H9 (cell line): ENCODE data around the gene GALNT5. TPM values are rescaled to one million over a fixed set of nuclear protein-coding genes. Genes with fewer than 3 reads are reported as not detected.

ENCODE experiments used
- DNase-seq: peaks from one replicate; pipeline ENCODE4 v3.0.0-alpha.2; 2017
- H2AFZ ChIP-seq: one replicate; pipeline ENCODE4 v1.6.1; 2013; ENCODE audit warnings: mild to moderate bottlenecking, low read length, control low read depth, moderate library complexity
- H2AK5ac ChIP-seq: 2 replicates; pipeline ENCODE4 v1.6.1; 2013; ENCODE audit warnings: low read length, control low read depth, mixed read lengths; ENCODE audit not compliant: insufficient read length
- H2BK120ac ChIP-seq: one replicate; pipeline ENCODE4 v1.6.1; 2013; ENCODE audit warnings: low read depth, mild to moderate bottlenecking, low read length, control low read depth, inconsistent platforms; ENCODE audit not compliant: poor library complexity, severe bottlenecking
- H2BK12ac ChIP-seq: 2 replicates; pipeline ENCODE4 v1.6.1; 2013; ENCODE audit warnings: low read length, control low read depth, mixed read lengths, low read depth; ENCODE audit not compliant: insufficient read length
- H2BK15ac ChIP-seq: 2 replicates; pipeline ENCODE4 v1.6.1; 2013; ENCODE audit warnings: low read depth, low read length, control low read depth
- H2BK20ac ChIP-seq: one replicate; pipeline ENCODE4 v1.6.1; 2013; ENCODE audit warnings: low read depth, mild to moderate bottlenecking, low read length, control low read depth, inconsistent platforms; ENCODE audit not compliant: poor library complexity, severe bottlenecking
- H2BK5ac ChIP-seq: 2 replicates; pipeline ENCODE4 v1.6.1; 2013; ENCODE audit warnings: low read length, control low read depth, mixed read lengths; ENCODE audit not compliant: insufficient read length
- H3K14ac ChIP-seq: 2 replicates; pipeline ENCODE4 v1.6.1; 2013; ENCODE audit warnings: low read length, control low read depth; ENCODE audit not compliant: insufficient read depth
- H3K18ac ChIP-seq: 2 replicates; pipeline ENCODE4 v1.6.1; 2013; ENCODE audit warnings: low read depth, mild to moderate bottlenecking, mixed read lengths, low read length, control low read depth; ENCODE audit not compliant: insufficient read length
- H3K23ac ChIP-seq: 2 replicates; pipeline ENCODE4 v1.6.1; 2013; ENCODE audit warnings: low read length, control low read depth, mixed read lengths, low read depth; ENCODE audit not compliant: insufficient read length
- H3K23me2 ChIP-seq: 2 replicates; pipeline ENCODE4 v1.6.1; 2013; ENCODE audit warnings: low read depth, mild to moderate bottlenecking, mixed read lengths, low read length, control low read depth; ENCODE audit not compliant: insufficient read length, poor library complexity, severe bottlenecking
- H3K27ac ChIP-seq: 2 replicates; pipeline ENCODE4 v1.5.1; 2013; ENCODE audit warnings: low read length, control low read depth, mixed read lengths, low read depth; ENCODE audit not compliant: insufficient read length
- H3K27me3 ChIP-seq: 2 replicates; pipeline ENCODE4 v1.6.1; 2013; ENCODE audit warnings: low read length, control low read depth, inconsistent platforms; ENCODE audit not compliant: insufficient read depth
- H3K4ac ChIP-seq: 2 replicates; pipeline ENCODE4 v1.6.1; 2013; ENCODE audit warnings: low read depth, mild to moderate bottlenecking, control low read depth, inconsistent platforms, low read length, moderate library complexity
- H3K4me1 ChIP-seq: 2 replicates; pipeline ENCODE4 v1.6.1; 2013; ENCODE audit warnings: low read length, control low read depth, inconsistent platforms; ENCODE audit not compliant: insufficient read depth
- H3K4me2 ChIP-seq: 2 replicates; pipeline ENCODE4 v1.6.1; 2013; ENCODE audit warnings: low read length, control low read depth, mixed read lengths; ENCODE audit not compliant: insufficient read length, insufficient read depth
- H3K56ac ChIP-seq: 2 replicates; pipeline ENCODE4 v1.6.1; 2013; ENCODE audit warnings: low read depth, mild to moderate bottlenecking, mixed read lengths, low read length, control low read depth; ENCODE audit not compliant: insufficient read length
- H3K79me1 ChIP-seq: 2 replicates; pipeline ENCODE4 v1.6.1; 2013; ENCODE audit warnings: low read depth, mild to moderate bottlenecking, moderate library complexity, low read length, control low read depth, inconsistent platforms; ENCODE audit not compliant: insufficient read depth, poor library complexity, severe bottlenecking
- H3K79me2 ChIP-seq: 2 replicates; pipeline ENCODE4 v1.6.1; 2013; ENCODE audit warnings: low read length, control low read depth, inconsistent platforms; ENCODE audit not compliant: insufficient read depth
- H3K9ac ChIP-seq: 2 replicates; pipeline ENCODE4 v1.6.1; 2013; ENCODE audit warnings: low read length, control low read depth, mixed read lengths; ENCODE audit not compliant: insufficient read length; ENCODE audit errors: extremely low read depth
- H3K9me3 ChIP-seq: one replicate; pipeline ENCODE4 v1.6.1; 2013; ENCODE audit warnings: low read depth, low read length, inconsistent platforms; ENCODE audit not compliant: control insufficient read depth
- H3T11ph ChIP-seq: one replicate; pipeline ENCODE4 v1.6.1; 2013; ENCODE audit warnings: mild to moderate bottlenecking, low read length, control low read depth, inconsistent platforms
- H4K20me1 ChIP-seq: one replicate; pipeline ENCODE4 v1.6.1; 2013; ENCODE audit not compliant: control insufficient read depth, insufficient read length, insufficient read depth
- H4K5ac ChIP-seq: 2 replicates; pipeline ENCODE4 v1.6.1; 2013; ENCODE audit warnings: low read depth, mild to moderate bottlenecking, mixed read lengths, low read length, control low read depth; ENCODE audit not compliant: insufficient read length
- H4K8ac ChIP-seq: replicated peaks from 2 replicates; pipeline ENCODE4 v1.6.1; 2013; ENCODE audit warnings: low read length, control low read depth, mixed read lengths, low read depth; ENCODE audit not compliant: insufficient read length
- H4K91ac ChIP-seq: 2 replicates; pipeline ENCODE4 v1.6.1; 2013; ENCODE audit warnings: low read depth, mild to moderate bottlenecking, moderate library complexity, mixed read lengths, low read length, control low read depth; ENCODE audit not compliant: insufficient read length
- H3K27ac Mint-ChIP-seq, 3 experiments: 2 replicates in 2 of 3; 3 replicates in 1 of 3; pipeline ENCODE4 v1.8.0; 2020 to 2021; ENCODE audit warnings: mixed read lengths in 3 of 3, mild to moderate bottlenecking in 1 of 3, moderate library complexity in 1 of 3
- H3K27me3 Mint-ChIP-seq: 2 replicates; pipeline ENCODE4 v1.8.0; 2021; ENCODE audit warnings: low read depth, mild to moderate bottlenecking, moderate library complexity, mixed read lengths
- H3K36me3 Mint-ChIP-seq, 3 experiments: 2 replicates in 2 of 3; 3 replicates in 1 of 3; pipeline ENCODE4 v1.8.0; 2020 to 2021; ENCODE audit warnings: low read depth in 3 of 3, mixed read lengths in 3 of 3; ENCODE audit not compliant: insufficient read depth in 1 of 3
- H3K4me1 Mint-ChIP-seq, 2 experiments: 2 replicates each; pipeline ENCODE4 v1.8.0; 2020; ENCODE audit warnings: mixed read lengths in 2 of 2
- H3K4me3 Mint-ChIP-seq, 2 experiments: 2 replicates in 1 of 2; 3 replicates in 1 of 2; pipeline ENCODE4 v1.8.0; 2020 to 2021; ENCODE audit warnings: mild to moderate bottlenecking in 2 of 2, mixed read lengths in 2 of 2, moderate library complexity in 1 of 2
- H3K9me3 Mint-ChIP-seq, 2 experiments: 2 replicates in 1 of 2; 3 replicates in 1 of 2; pipeline ENCODE4 v1.8.0; 2020; ENCODE audit warnings: mild to moderate bottlenecking in 2 of 2, mixed read lengths in 2 of 2, moderate library complexity in 1 of 2
- CTCF ChIP-seq: fragments of 200-600 bp; sonication (generic); conservative IDR thresholded peaks from 3 replicates; pipeline ENCODE4 v1.8.0; 2021; ENCODE audit warnings: antibody characterized with exemption, mild to moderate bottlenecking
- WGBS: extraction: QIAGEN DNeasy Blood & Tissue Kit; methylation state at CpG from one replicate; pipeline ENCODE4 v1.1.7; 2013; ENCODE audit warnings: missing lambda C conversion rate, low lambda C conversion rate, mixed read lengths; ENCODE audit not compliant: insufficient read length; ENCODE audit errors: extremely low coverage; 5-methylcytosine and 5-hydroxymethylcytosine counted together
- total RNA-seq: library from RNA; stranded (reverse); gene quantifications from 2 replicates; pipeline ENCODE4 v1.2.1, GENCODE V29; 2021

Gene GALNT5
- total RNA-seq, 1 experiment from 2014 or later = 0.17 TPM

GRCh38 chr2:157318884-157319283, 61.4 kb downstream of the GALNT5 start:
- no peak overlapping the region for H2BK20ac ChIP-seq
- no peaks in the 10 kb centered on the region for H3K23me2 ChIP-seq
- no peak overlapping the region for H3K4me2 ChIP-seq
- H4K20me1 ChIP-seq = no peaks in the 10 kb centered on the region
- H3K27ac ChIP-seq = no peak overlapping the region
- no peak overlapping the region for H4K8ac ChIP-seq
- no peak overlapping the region for H3K9ac ChIP-seq
- no peak overlapping the region for H2BK15ac ChIP-seq
- H4K5ac ChIP-seq = no peak overlapping the region
- H3T11ph ChIP-seq = no peak overlapping the region
- no peak overlapping the region for H2AFZ ChIP-seq
- H3K4ac ChIP-seq = no peak overlapping the region
- no peaks in the 10 kb centered on the region for H3K36me3 Mint-ChIP-seq
- H2AK5ac ChIP-seq = no peak overlapping the region
- no peak overlapping the region for H3K27ac Mint-ChIP-seq
- H3K79me2 ChIP-seq = no peaks in the 10 kb centered on the region
- no peaks in the 10 kb centered on the region for H3K27me3 ChIP-seq
- H2BK5ac ChIP-seq = no peak overlapping the region
- no peak overlapping the region for H2BK12ac ChIP-seq
- DNase-seq = no peak
- H3K23ac ChIP-seq = no peak overlapping the region
- no peak overlapping the region for H2BK120ac ChIP-seq
- no peak overlapping the region for H3K18ac ChIP-seq
- no peak overlapping the region for H4K91ac ChIP-seq
- no peaks in the 10 kb centered on the region for H3K9me3 ChIP-seq
- peaks cover 2% of the 10 kb centered on the region; the same call in 1 of the 2 replicates for H3K4me1 ChIP-seq
- no peak for TF ChIP-seq CTCF
- no CpG with 5 or more reads among the region's 2 CpGs for WGBS
- H3K56ac ChIP-seq = no peak overlapping the region
- peaks cover 34 to 49% of the 10 kb centered on the region in 2 experiments for H3K4me1 Mint-ChIP-seq
- no peak overlapping the region for H3K4me3 Mint-ChIP-seq
- no peak overlapping the region for H3K14ac ChIP-seq
- H3K9me3 Mint-ChIP-seq = no peaks in the 10 kb centered on the region
- no peaks in the 10 kb centered on the region for H3K27me3 Mint-ChIP-seq
- H3K79me1 ChIP-seq = no peaks in the 10 kb centered on the region
